H1 (cell line): ENCODE measurements around the gene IPO9. TPM values are rescaled to one million over a fixed set of nuclear protein-coding genes. Genes with fewer than 3 reads are reported as not detected.

Experiments
- ASH2L ChIP-seq: fragments of 200-600, 300-600 bp; sonication (generic); IDR thresholded peaks from one replicate; pipeline ENCODE4 v1.7.1; 2017; ENCODE audit warnings: low read length
- CHD2 ChIP-seq: IDR thresholded peaks from 2 replicates; pipeline ENCODE4 v1.6.1; 2012; ENCODE audit warnings: low read length, improper control_type of control experiment
- RBBP5 ChIP-seq: IDR thresholded peaks from 2 replicates; pipeline ENCODE4 v1.7.1; 2012; ENCODE audit warnings: low read depth, mild to moderate bottlenecking, inconsistent platforms, low read length, moderate library complexity, borderline replicate concordance
- RNF2 ChIP-seq: fragments of 200-900, 300-1000 bp; sonication (generic); IDR thresholded peaks from 2 replicates; pipeline ENCODE4 v1.7.1; 2016; ENCODE audit warnings: borderline replicate concordance, low read depth, mild to moderate bottlenecking, antibody characterized with exemption, low read length; ENCODE audit not compliant: poor library complexity, severe bottlenecking; ENCODE audit errors: missing control alignments
- TCF12 ChIP-seq: IDR thresholded peaks from 2 replicates; pipeline ENCODE4 v1.6.1; 2011; ENCODE audit warnings: low read depth, mild to moderate bottlenecking, low read length
- polyA plus RNA-seq, 7 experiments: library from polyadenylated mRNA; depleted of rRNA in 3 of 7; stranded (reverse) in 5 of 7; unstranded in 2 of 7; fragments of >200 nt in 5 of 7; fragments of 200-250 nt in 2 of 7; gene quantifications; 1 replicate in 5 of 7; 2 replicates in 1 of 7; 4 replicates in 1 of 7; pipeline versions ENCODE4 v1.2.1 to v1.2.3, GENCODE V29; 2011 to 2013; ENCODE audit warnings: missing spikeins in 2 of 7, mixed read lengths in 2 of 7
- total RNA-seq: library from RNA; stranded (reverse); fragmentation: NEBNext Ultra II Directional; extraction: Animal tissue kit (Norgen Biotek cat#: 25700); gene quantifications from 2 replicates; pipeline ENCODE4 v1.2.1, GENCODE V29; 2021

IPO9 gene
- total and polyA plus RNA-seq, 2 of the 8 experiments (the other 6 are each of a cell fraction or from before 2014, with no cell fraction given), result 61.0 to 122 TPM

DNA sequence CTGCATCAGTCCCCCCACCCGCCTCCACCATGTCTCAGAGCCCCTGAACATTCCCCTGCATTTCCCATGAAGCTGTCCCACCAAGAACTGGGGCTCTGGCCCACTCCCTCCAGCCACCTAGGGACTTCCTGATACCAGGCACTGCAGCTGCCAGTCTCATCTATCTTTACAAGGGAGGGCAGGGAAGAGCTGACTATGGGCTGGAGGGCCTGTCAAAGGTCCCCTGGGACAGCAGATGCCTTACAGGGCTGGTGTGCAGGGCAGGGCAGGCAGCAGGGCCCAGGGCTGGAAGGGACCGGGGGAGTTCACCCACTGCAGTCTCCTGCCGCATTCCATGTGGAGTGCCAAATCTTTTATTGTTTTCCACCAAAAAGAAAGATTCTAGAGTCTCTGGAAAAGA, 77.4 kb downstream of the IPO9 start (continued):
- no peak for TF ChIP-seq TCF12
- TF ChIP-seq ASH2L, result no peak
- TF ChIP-seq CHD2, result no peak
- TF ChIP-seq RNF2, result no peak
- TF ChIP-seq RBBP5, result no peak
- TF ChIP-seq, all 59 proteins: peak for 0
